HG02852 (cell line): ENCODE results near the gene RNU1-4.
"Not testable (repeated sequence)": the region's sequence is repeated elsewhere in the genome, so short reads cannot be mapped to it uniquely, and the experiment has no call there.

Source experiments
- ATAC-seq: cut with Tn5 transposase; IDR thresholded peaks from one replicate; pipeline ENCODE4 v1.9.1; 2021; ENCODE audit warnings: mild to moderate bottlenecking, moderate library complexity; ENCODE audit not compliant: unreplicated experiment

RNU1-4 gene

DNA sequence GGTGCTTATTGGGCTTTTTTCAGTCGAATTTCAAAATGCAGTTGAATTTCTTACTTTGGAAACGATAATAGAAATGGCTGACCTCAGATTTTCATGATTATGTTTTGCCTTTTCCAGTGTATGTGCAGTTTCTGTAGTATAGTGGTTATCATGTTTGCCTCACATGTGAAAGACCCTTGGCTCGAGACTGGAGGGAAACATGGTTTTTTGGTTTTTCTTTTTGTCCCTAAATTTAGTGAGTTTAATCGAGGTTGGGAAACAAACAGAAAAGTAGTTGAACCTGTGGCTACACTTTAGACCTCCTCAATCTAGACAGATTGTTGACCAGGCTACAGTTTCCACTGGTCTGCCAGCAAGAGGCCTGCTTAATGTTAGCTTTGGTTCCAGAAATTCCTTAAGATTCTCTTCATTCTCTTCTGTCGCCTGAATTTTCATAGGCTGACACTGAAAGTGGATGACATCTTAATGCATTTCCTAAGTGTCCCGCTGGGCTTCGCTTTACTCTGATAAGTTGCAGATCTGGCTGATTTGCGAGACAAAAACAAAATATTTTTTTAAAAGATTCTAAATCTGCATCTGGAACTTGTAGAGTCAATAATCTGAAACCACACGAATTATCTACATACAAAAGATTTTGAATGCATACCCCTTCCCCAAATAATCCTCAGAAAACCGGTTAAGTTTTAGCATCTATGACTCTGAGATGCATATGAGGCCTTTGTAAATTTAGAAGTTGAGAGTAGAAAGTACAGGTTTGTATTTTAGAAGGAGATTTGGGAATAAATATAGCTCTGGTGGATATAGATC is 14.7 kb upstream of the RNU1-4 start:
- not testable (repeated sequence) for ATAC-seq

DNA sequence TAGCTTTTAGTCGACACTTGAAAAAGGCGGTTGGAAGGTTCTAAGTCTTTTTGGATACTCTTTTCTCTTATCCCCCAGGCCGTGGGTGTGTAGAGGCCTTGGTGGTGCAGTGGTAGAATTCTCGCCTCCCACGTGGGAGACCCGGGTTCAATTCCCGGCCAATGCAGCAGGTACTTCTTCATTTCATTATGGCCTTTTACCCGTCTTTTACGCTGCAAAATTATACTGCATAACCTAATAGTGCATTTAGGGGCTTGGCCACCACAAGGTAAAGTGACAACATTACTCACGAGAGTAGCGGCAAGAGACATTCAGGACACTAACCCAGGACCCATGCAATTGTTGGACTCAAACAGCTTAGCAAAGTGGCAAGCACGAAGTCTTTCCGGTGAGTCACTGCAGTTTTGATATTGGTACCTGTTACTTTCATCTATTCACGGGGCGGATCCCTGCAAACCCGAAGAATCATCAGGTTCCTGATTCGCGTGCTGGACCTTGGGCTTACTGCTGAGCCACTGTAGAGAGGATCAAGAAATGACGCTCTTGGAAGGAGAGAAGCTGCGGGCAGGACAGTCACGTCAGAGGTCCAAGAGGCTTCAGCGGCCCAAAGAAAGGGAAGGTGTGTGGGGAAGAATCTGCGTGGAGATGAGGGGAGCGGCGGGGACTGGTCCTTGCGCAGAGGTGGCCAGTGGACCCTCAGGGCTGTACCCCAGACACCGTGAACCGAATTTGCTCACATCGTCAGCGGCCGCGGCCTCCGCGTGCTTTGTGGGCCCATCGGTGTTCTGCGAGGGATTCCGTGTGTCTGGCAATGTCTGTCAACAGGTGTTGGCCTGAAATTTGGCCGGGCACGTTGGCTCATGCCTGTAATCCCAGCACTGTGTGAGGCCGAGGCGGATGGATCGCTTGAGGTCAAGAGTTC is 12.9 kb upstream of the RNU1-4 start:
- ATAC-seq: no peak

DNA sequence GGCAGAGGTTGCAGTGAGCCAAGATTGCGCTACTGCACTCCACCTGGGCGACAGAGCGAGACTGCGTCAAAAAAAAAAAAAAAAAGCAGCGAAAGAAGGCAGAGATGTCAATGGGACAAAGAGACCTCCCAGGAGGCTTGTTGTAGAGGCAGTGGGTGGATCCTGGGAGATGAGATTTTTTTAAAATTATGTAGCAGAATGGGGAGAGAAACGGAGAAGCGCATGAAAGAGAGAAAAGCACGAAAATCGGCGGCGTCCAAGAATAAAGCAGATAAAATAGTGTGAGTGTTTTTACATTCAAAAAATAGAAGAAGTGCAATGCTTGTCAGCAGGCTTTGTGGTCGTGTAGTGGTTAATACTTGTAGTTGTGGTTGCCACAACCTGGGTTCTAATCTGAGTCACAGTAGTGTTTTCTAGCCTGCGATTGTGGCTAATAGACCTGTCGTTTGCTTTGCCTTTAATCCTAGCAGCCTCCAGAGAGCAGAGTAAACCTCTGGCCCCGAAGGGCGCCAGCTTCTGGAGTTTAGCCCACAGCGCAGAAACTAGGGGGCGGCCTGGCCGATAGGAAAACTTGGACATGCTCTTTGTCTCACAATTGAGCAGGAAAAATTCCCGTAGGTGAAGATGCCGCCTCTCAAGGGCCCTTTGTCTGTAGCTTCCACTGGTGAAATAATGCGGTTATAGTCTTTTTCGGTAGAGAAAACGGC is 11.9 kb upstream of the RNU1-4 start:
- peak; percentile 63 for ATAC-seq

DNA sequence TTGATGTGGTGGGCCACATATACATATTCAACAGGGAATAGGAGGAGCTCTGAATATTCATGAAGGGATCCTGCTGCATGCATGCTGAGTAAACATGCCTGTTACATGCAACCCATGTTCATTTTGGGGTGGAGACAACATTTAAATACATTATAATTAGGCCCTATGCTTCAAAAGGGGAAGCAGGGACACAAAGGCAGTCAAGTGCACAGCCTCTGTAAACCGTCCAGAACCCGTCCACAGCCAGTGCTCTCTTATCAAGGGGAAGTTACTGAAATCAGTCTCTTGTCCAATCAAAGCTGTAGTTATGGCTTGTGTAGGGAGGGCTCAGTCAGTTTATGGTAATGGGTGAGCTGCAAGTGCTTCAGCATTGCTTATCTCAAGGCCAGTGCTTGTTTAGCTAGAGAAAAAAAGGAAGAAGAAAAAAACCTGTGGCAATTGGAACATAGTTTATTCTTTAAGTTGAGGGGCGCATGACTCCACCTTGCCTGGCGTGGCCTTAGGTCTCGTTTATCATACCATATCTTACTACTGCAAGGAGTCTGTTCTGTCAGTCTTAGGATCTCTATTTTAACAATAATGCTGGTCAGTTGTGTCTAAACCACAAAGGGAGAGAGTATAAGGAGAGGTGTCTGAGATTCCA is 7.9 kb upstream of the RNU1-4 start:
- not testable (repeated sequence) for ATAC-seq

DNA sequence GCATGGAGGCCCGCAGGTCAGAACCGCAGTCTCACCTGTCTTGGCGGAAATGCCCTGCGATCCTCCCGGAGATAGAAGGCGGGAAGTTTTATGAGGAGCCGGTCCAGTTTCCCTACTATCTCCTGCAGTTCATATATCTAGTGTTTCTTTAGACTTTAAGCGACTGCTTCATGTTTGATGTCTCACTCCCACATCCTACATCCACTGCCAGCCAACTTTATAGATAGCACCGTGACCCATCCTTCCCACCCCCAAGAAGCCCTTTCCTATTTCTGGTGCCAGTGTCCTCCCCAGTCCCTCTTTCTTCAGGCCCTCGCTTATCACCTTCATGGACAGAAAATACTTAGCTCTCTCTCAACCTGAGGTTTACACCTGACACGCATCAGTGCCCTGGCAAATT is 914 bp downstream of the RNU1-4 start:
- not testable (repeated sequence) for ATAC-seq

DNA sequence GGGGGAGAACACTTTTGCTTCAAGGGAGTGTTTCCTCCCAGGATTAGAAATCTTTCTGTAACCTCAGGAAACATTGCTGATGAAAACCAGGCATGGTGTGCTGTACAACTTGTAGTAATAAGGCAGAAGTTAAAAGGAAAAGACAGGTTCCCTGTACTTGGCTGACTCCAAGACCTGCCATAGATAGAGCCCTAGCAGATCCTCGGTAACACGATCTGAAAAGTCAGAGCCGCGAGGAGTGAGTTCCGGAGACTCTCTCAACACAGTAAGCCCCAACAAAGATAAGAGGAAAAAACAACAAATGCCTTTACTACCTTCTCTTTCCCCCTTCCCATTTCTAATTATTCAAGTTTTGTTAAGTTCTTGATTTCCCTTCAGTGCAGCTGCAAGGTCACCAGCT is 7.3 kb downstream of the RNU1-4 start:
- not testable (repeated sequence) for ATAC-seq

DNA sequence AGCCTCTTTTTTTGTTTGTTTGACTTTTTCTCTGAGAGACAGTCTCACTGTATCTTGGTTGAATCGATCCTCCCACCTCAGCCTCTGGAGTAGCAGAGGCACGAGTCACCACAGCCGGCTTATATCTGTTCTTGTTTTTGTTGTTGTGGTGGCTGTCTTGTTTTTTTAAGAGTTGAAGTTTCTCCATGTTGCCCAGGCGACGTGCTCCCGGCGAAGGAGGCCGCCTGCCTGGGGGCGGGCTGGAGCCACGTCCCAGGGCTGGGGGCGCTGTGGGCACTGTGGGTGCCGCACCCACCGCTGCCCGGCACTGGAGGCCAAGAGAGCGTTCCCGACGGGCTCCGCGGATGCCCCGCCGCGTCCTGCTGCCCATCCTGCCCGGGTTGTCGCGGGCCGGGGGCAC is 8.4 kb downstream of the RNU1-4 start:
- ATAC-seq: not testable (repeated sequence)

DNA sequence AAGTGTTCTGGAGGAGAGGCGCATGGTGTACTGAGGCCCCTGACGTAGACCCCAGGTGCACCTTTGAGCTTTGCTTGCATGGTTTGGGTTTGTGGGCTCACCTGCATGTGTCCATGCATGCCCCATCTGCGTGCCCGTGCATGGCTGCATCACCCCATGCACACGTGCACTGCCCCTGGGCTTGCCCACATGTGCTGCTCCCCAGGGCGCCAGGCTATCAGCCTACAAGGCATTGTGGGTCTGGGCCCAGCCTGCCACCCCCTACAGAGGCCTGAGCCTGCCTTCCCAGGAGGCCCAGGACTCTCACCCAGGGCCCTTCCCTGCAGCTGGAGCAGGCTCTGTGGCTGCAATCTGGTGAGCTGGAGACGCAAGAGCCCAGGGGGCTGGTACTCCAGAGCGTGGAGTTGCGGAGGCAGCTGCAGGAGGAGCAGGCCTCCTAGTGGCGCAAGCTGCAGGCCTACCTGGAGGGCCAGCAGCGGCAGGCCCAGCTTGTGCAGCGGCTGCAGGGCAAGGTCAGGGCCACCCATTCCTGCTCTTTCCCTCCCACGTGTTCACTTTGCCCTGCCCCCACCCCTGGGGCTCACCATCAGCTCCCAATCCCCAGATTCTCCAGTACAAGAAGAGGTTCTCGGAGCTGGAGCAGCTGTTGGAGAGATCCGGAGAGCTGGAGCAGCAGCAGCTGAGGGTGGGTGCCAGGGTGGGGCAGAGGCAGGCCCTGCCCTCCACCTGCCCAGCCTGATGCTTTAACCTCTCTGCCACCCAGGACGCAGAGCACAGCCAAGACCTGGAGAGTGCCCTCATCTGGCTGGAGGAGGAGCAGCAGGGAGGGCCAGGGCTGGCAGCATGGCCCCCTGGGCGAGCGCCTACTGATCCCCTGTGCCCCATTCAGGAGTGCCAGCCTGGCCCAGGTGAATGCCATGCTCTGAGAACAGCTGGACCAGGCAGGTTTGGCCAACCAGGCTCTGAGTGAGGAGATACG is 9.9 kb downstream of the RNU1-4 start:
- ATAC-seq: not testable (repeated sequence)

DNA sequence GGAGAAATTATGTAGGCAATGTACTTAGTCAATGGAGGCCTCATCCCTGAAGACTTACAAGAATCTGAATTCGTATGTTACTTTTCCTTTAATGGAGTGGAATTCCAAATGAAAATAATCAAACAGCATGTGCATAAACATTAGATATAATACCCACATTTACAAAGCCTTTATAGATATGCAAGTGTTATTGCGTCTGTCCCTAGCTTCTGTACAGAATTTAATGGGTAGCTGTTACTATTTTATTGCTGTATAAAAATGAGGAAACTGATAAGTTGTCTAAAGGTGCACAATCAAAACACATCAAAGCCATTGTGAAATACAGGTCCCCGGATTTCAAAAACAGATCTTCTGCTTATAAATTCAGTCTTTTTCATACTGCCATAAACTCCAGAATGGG is 12.5 kb downstream of the RNU1-4 start:
- not testable (repeated sequence) for ATAC-seq

DNA sequence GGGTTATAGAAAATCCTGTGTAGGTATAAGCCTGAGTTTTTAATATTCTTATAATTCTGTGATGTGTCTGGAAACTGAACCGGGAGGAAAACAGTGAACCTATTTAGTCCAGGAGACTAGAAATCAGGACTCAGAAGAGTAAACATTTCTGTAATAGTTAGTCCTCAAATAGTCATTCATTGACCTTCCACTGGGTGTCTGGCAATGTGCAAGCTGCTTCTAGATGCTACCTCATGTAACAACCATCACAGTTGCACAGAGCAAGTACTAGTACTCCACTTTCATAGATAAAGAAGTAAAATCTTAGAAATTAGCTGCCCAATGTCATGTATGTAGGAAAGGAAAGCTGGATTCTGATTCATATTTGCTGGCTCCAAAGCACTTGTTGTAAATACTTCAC is 15.1 kb downstream of the RNU1-4 start:
- ATAC-seq: not testable (repeated sequence)

DNA sequence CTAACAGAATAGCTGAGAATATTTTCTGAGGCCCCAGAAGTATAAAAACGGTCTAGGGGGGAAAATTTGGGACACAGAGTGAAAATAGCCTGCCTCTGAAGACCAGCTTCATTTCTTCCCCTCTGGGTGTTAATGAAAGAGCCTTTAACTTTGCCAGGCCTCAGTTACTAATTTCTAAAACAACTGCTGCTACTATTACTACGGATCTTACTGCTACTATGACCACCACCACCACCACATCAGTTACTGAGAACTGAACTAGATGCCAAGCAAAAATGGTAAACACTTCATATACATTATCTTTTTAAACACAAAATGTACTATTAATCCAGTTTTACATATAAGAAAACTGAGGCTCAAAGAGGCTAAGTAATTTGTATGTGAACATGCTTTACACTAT is 15.6 kb downstream of the RNU1-4 start:
- ATAC-seq: not testable (repeated sequence)

DNA sequence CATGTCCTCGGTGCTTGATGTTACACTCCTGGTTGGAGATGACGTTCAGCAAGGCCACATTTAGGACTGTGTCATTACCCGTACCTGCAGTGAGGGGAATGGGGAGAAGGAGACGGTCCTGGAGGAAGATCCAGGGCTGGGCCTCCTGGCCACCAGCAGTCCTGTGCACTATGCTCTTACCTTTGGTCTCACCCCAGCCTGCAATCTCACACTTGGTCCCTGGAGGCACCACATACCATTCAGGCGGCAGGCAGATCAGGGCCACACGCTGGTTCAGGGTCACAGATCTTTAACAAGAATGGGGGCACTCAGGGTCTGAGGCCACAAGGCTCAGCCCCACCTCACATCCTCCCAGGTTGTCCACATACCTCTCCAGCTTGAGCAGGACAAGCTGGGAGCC is 17.3 kb downstream of the RNU1-4 start:
- not testable (repeated sequence) for ATAC-seq

DNA sequence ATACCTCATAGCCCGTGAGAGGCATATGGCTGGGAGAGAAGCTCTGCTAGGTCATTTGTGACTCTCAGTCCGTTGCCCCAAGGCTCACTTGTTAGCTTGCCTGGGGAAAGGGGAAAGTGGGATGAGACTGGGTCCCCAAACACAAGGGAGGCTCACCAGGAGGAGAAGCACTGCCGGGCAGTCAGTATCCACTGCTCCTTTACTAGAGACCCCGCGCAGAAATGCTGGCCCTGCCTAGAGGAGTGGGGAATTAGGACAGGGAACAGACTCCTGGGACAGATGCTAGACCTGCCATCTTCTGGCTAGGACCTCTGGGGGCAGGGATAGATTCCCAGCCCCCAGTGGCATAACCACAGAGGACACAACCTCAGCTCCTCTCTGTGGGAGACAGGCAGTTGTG is 17.7 kb downstream of the RNU1-4 start:
- ATAC-seq: not testable (repeated sequence)

DNA sequence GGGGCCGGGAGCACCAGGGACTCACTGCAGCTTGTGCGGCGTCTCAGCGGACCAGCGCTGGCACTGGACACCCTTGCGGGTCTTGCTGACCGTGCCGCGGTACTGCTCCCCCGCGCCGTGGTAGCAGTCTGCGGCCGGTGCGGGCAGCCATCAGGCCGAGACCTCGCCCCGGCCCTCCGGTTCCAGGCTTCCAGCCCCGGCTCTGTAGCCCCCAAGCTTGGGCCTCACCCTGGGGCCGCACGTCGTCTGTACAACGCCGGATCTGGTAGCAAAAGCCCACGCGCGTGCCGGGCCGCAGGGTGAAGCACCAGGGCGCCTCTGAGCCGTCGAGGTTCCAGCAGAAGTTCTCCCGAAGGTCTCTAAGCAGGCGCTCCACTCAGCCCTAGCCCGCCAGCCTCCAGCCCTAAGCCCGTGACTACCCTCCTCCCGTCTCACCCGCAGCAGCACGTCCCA is 18.8 kb downstream of the RNU1-4 start:
- not testable (repeated sequence) for ATAC-seq

DNA sequence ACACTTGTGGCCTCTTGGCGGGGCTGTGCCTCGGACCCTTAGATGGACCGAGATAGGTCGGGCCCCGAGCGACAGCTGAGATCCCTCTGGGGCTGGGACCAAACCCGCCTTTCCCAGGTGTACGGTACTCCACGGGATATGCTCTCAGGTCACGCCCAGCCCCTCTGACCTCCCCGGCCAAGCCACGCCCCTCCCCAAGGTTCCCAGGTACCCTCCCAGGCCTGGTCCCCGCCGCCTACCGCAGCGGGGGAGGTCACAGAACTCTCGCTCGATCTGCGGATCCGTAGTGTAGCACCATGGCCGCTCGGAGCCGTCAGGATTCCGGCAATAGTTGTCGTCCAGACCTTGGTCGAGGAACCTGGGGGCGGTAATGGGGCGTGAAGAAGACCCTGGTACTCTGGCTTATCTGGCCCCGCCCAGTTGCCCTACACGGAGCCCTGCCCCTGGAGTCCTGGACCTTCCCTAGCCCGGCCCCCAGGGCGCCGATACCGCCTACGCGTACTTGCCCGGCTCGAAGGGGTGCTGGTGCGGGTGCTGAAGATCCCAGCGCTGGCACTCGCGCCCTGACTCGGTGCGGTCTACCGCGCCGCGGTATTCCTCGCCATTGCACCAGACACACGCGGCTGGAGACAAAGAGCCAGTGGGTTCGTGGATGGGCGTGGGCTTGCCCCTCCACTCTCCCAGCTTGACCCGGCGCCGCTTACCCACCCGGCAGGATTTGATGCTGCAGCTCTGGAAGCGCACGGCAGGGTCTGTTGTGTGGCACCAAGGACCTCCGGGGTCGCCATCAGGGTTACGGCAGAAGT is 19.5 kb downstream of the RNU1-4 start:
- ATAC-seq: not testable (repeated sequence)

DNA sequence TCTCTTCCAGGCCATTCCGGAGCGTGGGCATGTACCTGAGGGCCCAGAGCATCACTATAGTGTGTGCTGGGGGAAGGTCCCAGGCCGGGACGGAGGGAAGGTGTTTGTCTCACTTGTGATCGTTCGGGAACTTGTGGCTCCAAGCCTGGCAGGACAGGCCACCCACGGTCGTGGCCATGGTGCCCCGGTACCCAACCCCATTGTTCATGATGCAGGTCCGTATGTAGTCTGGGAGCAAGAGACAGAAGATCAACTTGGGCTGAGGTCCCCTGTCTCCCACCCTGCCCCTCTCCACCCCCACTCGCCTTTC is 20.1 kb downstream of the RNU1-4 start:
- not testable (repeated sequence) for ATAC-seq

DNA sequence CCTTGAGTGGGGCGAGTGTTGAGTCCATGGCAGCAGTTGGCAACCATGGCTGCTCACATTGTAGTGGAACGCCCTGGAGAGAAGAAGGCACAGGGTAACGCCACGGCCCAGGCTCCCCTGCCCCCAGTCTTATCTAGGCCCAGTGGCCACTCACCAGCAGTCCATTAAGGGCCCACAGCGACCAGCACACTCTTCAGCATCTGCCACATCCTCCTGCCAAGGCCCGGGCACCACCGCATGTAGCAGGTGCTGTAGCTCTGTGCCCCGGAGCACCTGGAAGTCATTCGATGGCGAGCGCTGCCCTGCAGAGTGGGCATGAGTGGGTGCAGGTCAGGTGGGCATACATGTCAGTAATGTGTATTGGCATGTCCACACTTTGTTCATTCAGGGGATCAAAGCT is 20.5 kb downstream of the RNU1-4 start:
- ATAC-seq: not testable (repeated sequence)

DNA sequence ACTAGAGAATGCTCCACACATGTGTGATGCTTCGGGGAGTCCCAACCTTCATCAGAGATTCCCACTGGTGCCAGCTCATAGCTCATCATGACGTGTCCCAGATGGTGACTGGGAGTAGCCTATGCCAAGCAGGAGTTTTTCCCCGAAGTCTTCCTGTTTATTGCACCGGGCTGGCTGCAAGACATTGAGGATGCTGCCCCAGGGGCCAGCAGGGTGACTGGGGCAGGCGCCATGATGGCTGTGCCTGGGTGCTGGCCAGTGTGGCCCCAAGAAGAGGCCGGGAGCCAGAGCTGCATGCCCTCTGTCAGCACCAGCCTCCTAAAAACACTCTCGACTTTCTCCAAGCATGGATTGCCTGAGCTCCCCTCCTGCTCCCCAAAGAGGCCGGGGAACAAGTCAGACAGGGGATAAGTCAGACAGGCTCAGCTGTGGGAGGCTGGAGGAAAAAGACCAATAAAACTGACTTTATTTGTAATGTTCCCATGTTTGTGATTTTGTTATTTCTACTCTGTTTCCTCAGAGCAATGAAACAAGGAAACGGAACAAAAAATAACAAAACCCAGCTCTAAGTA is 24.0 kb downstream of the RNU1-4 start:
- not testable (repeated sequence) for ATAC-seq
